HepG2 (cell line): ENCODE data around the gene WDR18. TPM values are rescaled to one million over a fixed set of nuclear protein-coding genes. Genes with fewer than 3 reads are reported as not detected.

Experiments used
- ATRX ChIP-seq: sonication (generic); formaldehyde crosslinking; IDR thresholded peaks from 2 replicates; pipeline ENCODE4 v1.4.0; 2020; ENCODE audit warnings: missing genetic modification reagents, borderline replicate concordance
- BCL6 ChIP-seq: IDR thresholded peaks from 2 replicates; pipeline ENCODE4 v1.6.1; 2016; ENCODE audit warnings: missing genetic modification reagents, missing compliant biosample characterization
- EP300 ChIP-seq, 3 experiments: sonication (generic) in 1 of 3; formaldehyde crosslinking in 1 of 3; IDR thresholded peaks; 2 replicates each; pipeline versions ENCODE4 v1.5.1 to v1.6.1; 2011 to 2020; ENCODE audit warnings: low read depth in 2 of 3, low read length in 2 of 3, borderline replicate concordance in 1 of 3, improper control_type of control experiment in 1 of 3, mild to moderate bottlenecking in 1 of 3, missing genetic modification reagents in 1 of 3, moderate library complexity in 1 of 3
- ETV5 ChIP-seq: IDR thresholded peaks from 2 replicates; pipeline ENCODE4 v1.6.1; 2018; ENCODE audit warnings: missing biosample characterization, missing genetic modification reagents, inconsistent platforms, borderline replicate concordance
- FOXA1 ChIP-seq, 2 experiments: fragments of 450-650 bp in 1 of 2; sonication (generic) in 1 of 2; formaldehyde crosslinking in 1 of 2; IDR thresholded peaks; 2 replicates each; pipeline versions ENCODE4 v1.4.0 to v1.6.1; 2016 to 2020; ENCODE audit warnings: missing genetic modification reagents in 1 of 2
- FOXA3 ChIP-seq: IDR thresholded peaks from 2 replicates; pipeline ENCODE4 v1.6.1; 2016; ENCODE audit warnings: missing genetic modification reagents, missing compliant biosample characterization
- FOXP1 ChIP-seq, 2 experiments: fragments of 450-650 bp in 1 of 2; IDR thresholded peaks; 2 replicates each; pipeline ENCODE4 v1.6.1; 2017 to 2018; ENCODE audit warnings: antibody characterized with exemption in 1 of 2
- GATAD2A ChIP-seq: IDR thresholded peaks from 2 replicates; pipeline ENCODE4 v1.6.1; 2016
- HDAC1 ChIP-seq: sonication (generic); formaldehyde crosslinking; IDR thresholded peaks from 2 replicates; pipeline ENCODE4 v1.5.1; 2020; ENCODE audit warnings: mild to moderate bottlenecking, missing genetic modification reagents
- JARID2 ChIP-seq: sonication (generic); formaldehyde crosslinking; IDR thresholded peaks from 2 replicates; pipeline ENCODE4 v1.8.1; 2023; ENCODE audit warnings: missing genetic modification reagents, inconsistent platforms; ENCODE audit not compliant: insufficient replicate concordance
- NPAS2 ChIP-seq: sonication (generic); formaldehyde crosslinking; IDR thresholded peaks from 2 replicates; pipeline ENCODE4 v1.8.0; 2022; ENCODE audit warnings: mild to moderate bottlenecking, missing genetic modification reagents, borderline replicate concordance
- POLR2A ChIP-seq, 2 experiments: IDR thresholded peaks; 2 replicates each; pipeline ENCODE4 v1.6.1; 2011; ENCODE audit warnings: low read depth in 2 of 2, low read length in 2 of 2, mild to moderate bottlenecking in 1 of 2, moderate library complexity in 1 of 2; ENCODE audit not compliant: insufficient read depth in 1 of 2
- RXRB ChIP-seq: IDR thresholded peaks from 2 replicates; pipeline ENCODE4 v1.6.1; 2016; ENCODE audit warnings: borderline replicate concordance, missing genetic modification reagents, missing compliant biosample characterization
- SNAI1 ChIP-seq: sonication (generic); formaldehyde crosslinking; IDR thresholded peaks from 2 replicates; pipeline ENCODE4 v1.5.0; 2020; ENCODE audit warnings: mild to moderate bottlenecking, missing genetic modification reagents, borderline replicate concordance
- SP5 ChIP-seq: IDR thresholded peaks from 2 replicates; pipeline ENCODE4 v1.6.1; 2016; ENCODE audit warnings: low read depth, borderline replicate concordance
- THAP7 ChIP-seq: sonication (generic); formaldehyde crosslinking; IDR thresholded peaks from 2 replicates; pipeline ENCODE4 v1.8.1; 2023; ENCODE audit warnings: mild to moderate bottlenecking, missing genetic modification reagents
- ZNF598 ChIP-seq: sonication (generic); formaldehyde crosslinking; IDR thresholded peaks from 2 replicates; pipeline ENCODE4 v1.5.1; 2020; ENCODE audit warnings: mild to moderate bottlenecking, missing genetic modification reagents, borderline replicate concordance
- ZNF607 ChIP-seq: sonication (generic); formaldehyde crosslinking; IDR thresholded peaks from 2 replicates; pipeline ENCODE4 v1.5.1; 2020; ENCODE audit warnings: missing genetic modification reagents, mild to moderate bottlenecking, borderline replicate concordance
- polyA plus RNA-seq, 8 experiments: library from polyadenylated mRNA; depleted of rRNA in 3 of 8; stranded (reverse) in 7 of 8; unstranded in 1 of 8; fragments of >200 nt; fragmentation: Illumina TruSeq in 4 of 8; extraction: Trizol in 4 of 8; gene quantifications; 2 replicates each; pipeline versions ENCODE4 v1.2.1 to v1.2.3, GENCODE V29; 2011 to 2016; ENCODE audit warnings: low read depth in 4 of 8, missing spikeins in 1 of 8, mixed read lengths in 1 of 8; ENCODE audit not compliant: insufficient read depth in 1 of 8
- total RNA-seq, 5 experiments: library from RNA; depleted of rRNA; stranded (reverse); fragments of >200 nt; fragmentation: Illumina TruSeq; extraction: Trizol; gene quantifications; 2 replicates each; pipeline ENCODE4 v1.2.3, GENCODE V29; 2016; ENCODE audit warnings: low read depth in 1 of 5
- TF ChIP-seq, protein P1 (sequence below): sonication (generic); formaldehyde crosslinking; IDR thresholded peaks from 2 replicates; pipeline ENCODE4 v1.4.0; 2020; ENCODE audit warnings: mild to moderate bottlenecking, missing genetic modification reagents, borderline replicate concordance
- TF ChIP-seq, protein P2 (sequence below): IDR thresholded peaks from 2 replicates; pipeline ENCODE4 v1.6.1; 2012; ENCODE audit warnings: inconsistent platforms
- TF ChIP-seq, protein P3 (sequence below): IDR thresholded peaks from 2 replicates; pipeline ENCODE4 v1.6.1; 2016; ENCODE audit warnings: mild to moderate bottlenecking

Gene WDR18
- total and polyA plus RNA-seq, 2 of the 13 experiments (the other 11 are each of a cell fraction or from before 2014, with no cell fraction given) = 36.4 to 47.6 TPM

DNA sequence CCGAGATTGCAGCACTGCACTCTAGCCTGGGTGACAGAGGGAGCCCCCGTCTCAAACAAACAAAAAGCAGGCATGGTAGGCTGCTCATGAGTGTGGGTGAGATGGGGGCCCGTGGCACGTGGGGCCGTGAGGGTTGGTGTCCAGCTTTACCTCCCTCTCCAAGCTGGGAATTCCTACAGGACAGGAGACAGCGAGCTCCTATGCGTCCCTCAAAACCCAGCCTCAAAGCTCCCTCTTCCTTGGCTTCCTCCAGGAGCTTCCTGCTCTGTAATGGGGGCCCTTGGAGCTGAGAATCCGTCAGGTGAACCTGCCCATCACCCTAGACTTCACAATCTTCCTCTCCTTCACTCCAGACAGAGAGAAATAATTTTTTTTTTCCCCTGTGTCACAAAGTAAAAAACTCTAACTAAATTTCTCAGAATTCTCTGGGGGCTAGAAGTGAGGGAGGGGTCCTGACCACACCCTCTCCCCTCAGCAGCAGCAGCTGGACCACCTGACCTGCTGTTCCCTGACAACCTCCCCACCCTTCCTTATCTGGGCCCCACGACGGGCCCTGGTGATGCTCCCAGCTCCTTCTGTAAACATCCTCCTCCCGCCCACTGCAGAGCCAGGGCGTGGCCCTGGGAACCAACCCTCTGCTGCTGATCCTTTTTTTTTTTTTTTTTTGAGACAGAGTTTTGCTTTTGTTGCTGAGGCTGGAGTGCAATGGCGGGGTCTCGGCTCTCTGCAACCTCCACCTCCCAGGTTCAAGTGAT, 22.1 kb upstream of the WDR18 start (continued):
- no peak for TF ChIP-seq FOXA1 (IDR thresholded peaks at IDR 0.05)
- peak; percentile 80 for TF ChIP-seq FOXA1 (CRISPR knock-in tag; IDR thresholded peaks at IDR 0.05)
- no peak for TF ChIP-seq FOXP1 (IDR thresholded peaks at IDR 0.05)
- 0 out of 2 replicates have a peak, but pooled peaks have one; percentile 12 for TF ChIP-seq FOXP1 (CRISPR knock-in tag; IDR thresholded peaks at IDR 0.05)
- peak; percentile 48; the same call in 1 of the 2 replicates for TF ChIP-seq SP5 (CRISPR knock-in tag)
- peak in 1 of 2 experiments; percentile 17; a peak in 1 of 4 replicates for TF ChIP-seq POLR2A (IDR thresholded peaks at IDR 0.05; ENCODE audit: insufficient read depth in 1 of 2, low read depth in 2 of 2, low read length in 2 of 2)
- no peak for TF ChIP-seq THAP7 (CRISPR knock-in tag)
- no peak for TF ChIP-seq ZNF598 (CRISPR knock-in tag)
- TF ChIP-seq BCL6 (CRISPR knock-in tag) = no peak
- TF ChIP-seq, protein P1, sequence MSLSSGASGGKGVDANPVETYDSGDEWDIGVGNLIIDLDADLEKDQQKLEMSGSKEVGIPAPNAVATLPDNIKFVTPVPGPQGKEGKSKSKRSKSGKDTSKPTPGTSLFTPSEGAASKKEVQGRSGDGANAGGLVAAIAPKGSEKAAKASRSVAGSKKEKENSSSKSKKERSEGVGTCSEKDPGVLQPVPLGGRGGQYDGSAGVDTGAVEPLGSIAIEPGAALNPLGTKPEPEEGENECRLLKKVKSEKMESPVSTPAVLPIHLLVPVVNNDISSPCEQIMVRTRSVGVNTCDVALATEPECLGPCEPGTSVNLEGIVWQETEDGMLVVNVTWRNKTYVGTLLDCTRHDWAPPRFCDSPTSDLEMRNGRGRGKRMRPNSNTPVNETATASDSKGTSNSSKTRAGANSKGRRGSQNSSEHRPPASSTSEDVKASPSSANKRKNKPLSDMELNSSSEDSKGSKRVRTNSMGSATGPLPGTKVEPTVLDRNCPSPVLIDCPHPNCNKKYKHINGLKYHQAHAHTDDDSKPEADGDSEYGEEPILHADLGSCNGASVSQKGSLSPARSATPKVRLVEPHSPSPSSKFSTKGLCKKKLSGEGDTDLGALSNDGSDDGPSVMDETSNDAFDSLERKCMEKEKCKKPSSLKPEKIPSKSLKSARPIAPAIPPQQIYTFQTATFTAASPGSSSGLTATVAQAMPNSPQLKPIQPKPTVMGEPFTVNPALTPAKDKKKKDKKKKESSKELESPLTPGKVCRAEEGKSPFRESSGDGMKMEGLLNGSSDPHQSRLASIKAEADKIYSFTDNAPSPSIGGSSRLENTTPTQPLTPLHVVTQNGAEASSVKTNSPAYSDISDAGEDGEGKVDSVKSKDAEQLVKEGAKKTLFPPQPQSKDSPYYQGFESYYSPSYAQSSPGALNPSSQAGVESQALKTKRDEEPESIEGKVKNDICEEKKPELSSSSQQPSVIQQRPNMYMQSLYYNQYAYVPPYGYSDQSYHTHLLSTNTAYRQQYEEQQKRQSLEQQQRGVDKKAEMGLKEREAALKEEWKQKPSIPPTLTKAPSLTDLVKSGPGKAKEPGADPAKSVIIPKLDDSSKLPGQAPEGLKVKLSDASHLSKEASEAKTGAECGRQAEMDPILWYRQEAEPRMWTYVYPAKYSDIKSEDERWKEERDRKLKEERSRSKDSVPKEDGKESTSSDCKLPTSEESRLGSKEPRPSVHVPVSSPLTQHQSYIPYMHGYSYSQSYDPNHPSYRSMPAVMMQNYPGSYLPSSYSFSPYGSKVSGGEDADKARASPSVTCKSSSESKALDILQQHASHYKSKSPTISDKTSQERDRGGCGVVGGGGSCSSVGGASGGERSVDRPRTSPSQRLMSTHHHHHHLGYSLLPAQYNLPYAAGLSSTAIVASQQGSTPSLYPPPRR (CRISPR knock-in tag) = peak; percentile 39; the same call in 1 of the 2 replicates
- TF ChIP-seq, protein P2, sequence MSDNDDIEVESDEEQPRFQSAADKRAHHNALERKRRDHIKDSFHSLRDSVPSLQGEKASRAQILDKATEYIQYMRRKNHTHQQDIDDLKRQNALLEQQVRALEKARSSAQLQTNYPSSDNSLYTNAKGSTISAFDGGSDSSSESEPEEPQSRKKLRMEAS = 0 out of 2 replicates have a peak, but pooled peaks have one; percentile 9
- TF ChIP-seq ATRX = no peak
- TF ChIP-seq, protein P3, sequence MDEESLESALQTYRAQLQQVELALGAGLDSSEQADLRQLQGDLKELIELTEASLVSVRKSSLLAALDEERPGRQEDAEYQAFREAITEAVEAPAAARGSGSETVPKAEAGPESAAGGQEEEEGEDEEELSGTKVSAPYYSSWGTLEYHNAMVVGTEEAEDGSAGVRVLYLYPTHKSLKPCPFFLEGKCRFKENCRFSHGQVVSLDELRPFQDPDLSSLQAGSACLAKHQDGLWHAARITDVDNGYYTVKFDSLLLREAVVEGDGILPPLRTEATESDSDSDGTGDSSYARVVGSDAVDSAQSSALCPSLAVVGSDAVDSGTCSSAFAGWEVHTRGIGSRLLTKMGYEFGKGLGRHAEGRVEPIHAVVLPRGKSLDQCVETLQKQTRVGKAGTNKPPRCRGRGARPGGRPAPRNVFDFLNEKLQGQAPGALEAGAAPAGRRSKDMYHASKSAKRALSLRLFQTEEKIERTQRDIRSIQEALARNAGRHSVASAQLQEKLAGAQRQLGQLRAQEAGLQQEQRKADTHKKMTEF (CRISPR knock-in tag) = 0 out of 2 replicates have a peak, but pooled peaks have one; percentile 18
- peak; percentile 35; the same call in 1 of the 2 replicates for TF ChIP-seq GATAD2A (CRISPR knock-in tag)
- TF ChIP-seq EP300 (IDR thresholded peaks at IDR 0.05; ENCODE audit: low read depth in 2 of 2, low read length in 2 of 2) = peak in 1 of 2 experiments; percentile 27; a peak in 1 of 4 replicates
- TF ChIP-seq EP300 (CRISPR knock-in tag; IDR thresholded peaks at IDR 0.05; ENCODE audit: borderline replicate concordance) = no peak
- 0 out of 2 replicates have a peak, but pooled peaks have one; percentile 3 for TF ChIP-seq SNAI1 (CRISPR knock-in tag)
- TF ChIP-seq ETV5 (CRISPR knock-in tag) = peak; percentile 36; the same call in 1 of the 2 replicates
- TF ChIP-seq RXRB = 0 out of 2 replicates have a peak, but pooled peaks have one; percentile 10
- peak; percentile 72 for TF ChIP-seq FOXA3 (CRISPR knock-in tag)
- TF ChIP-seq NPAS2 (CRISPR knock-in tag) = no peak
- TF ChIP-seq HDAC1 (CRISPR knock-in tag) = 0 out of 2 replicates have a peak, but pooled peaks have one; percentile 30
- TF ChIP-seq ZNF607 = 0 out of 2 replicates have a peak, but pooled peaks have one; percentile 36
- no peak for TF ChIP-seq JARID2 (CRISPR knock-in tag)
